NCI-H2227 (cell line): ENCODE measurements around the gene UNC5B.
A peak's percentile ranks its signal among the peaks of the same experiment; 100 is the strongest.

ENCODE experiments used
- DNase-seq: peaks from one replicate; lab custom pipeline; 2025; ENCODE audit not compliant: unreplicated experiment; lab: John Stamatoyannopoulos, UW

The UNC5B gene

DNA sequence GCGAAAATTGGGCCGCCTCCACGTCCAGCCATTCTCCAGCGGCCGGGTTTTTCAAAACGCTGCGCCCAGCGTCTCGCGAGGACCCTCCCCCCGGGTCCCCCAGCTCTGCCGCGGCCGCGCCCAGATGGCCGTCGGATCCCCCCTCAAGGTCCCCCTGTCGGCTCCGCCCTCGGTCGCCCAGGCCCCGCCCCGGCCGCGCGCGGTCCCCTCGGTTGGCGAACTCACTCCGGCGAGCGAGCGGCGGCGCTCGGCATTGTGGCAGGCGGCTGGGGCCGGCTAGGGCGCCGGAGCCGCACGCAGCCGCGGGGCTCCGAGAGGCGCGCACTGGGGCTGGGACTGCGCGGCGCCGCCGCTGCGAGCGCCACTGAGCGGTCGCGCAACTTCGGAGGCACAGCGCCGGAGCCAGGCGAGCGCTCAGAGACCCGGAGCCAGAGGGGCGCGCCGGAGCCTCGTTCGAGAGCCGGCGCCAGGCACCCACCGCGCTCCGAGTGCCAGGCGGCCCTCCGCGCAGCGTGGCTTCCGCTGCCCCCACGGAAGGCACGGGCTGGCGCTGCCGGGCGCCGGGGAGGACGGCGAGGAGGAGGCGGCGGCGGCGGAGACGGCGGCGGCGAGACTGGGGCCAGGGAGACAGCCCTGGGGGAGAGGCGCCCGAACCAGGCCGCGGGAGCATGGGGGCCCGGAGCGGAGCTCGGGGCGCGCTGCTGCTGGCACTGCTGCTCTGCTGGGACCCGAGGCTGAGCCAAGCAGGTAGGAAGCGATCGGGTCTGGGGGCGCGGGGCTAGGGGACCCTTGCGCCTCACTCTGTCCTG is at the start of gene UNC5B:
UNC5B (plus strand) TSS at position 253 of the 809 bp plus-strand sequence; CDS start at position 669, 416 bp downstream.
- peak; percentile 93 for DNase-seq

- DNase-seq: no peak
These were observed 38.9 kb upstream of the UNC5B start for GRCh38 chr10:71173466-71173865.

- no peak for DNase-seq
These were observed 35.7 kb upstream of the UNC5B start for GRCh38 chr10:71176661-71177060.

DNA sequence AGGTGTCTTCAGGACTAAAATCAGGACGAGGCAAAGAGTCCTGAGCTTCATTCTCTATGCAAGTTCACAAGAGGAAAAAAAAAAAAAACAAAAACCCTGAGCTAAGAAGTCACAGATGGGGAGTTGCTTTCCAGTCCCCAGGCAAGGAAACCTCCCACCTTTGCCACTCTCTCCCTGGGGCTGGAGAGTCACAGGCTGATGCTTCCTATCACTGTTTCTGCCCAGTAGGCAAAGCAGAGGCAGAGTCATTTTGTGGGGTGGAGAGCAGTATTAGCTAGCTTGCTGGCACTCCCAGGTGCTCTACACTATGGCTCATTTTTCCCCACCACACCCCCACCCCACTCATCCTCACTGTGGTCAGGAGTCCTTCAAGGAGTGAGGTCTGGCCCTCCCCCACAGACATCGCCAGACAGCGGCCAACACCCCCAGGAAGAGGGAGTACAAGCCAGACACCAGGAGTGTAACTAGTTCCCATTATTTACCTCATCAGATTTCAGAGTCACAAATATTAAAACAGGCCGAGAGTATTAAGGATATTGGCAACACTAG is 34.6 kb upstream of the UNC5B start:
- no peak for DNase-seq

DNA sequence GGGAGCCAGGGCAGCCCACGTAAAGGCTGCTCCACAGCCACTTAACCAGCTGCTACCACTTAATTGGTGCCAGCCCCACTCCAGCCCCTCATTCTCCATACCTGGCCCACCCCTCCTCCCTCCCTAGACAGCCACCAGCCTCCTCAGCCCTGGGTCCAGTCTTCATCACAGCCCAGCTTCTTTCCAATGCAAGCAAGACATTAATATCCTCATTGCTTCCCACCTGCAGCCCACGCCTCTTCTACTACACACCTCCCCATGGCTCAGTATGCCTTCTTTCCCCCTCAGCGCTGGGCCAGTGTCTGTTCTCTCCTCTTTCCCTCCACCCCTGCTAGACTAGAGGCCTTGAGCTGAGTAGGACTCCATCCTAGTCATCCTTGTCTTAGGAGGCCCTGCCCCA is 33.5 kb upstream of the UNC5B start:
- DNase-seq: peak; percentile 9

- DNase-seq: no peak
These were observed 33.0 kb upstream of the UNC5B start for GRCh38 chr10:71179382-71179781.

- DNase-seq: no peak
These were observed 27.9 kb upstream of the UNC5B start for GRCh38 chr10:71184421-71184820.

GRCh38 chr10:71185209-71185608 is 27.2 kb upstream of the UNC5B start:
- no peak for DNase-seq

DNA sequence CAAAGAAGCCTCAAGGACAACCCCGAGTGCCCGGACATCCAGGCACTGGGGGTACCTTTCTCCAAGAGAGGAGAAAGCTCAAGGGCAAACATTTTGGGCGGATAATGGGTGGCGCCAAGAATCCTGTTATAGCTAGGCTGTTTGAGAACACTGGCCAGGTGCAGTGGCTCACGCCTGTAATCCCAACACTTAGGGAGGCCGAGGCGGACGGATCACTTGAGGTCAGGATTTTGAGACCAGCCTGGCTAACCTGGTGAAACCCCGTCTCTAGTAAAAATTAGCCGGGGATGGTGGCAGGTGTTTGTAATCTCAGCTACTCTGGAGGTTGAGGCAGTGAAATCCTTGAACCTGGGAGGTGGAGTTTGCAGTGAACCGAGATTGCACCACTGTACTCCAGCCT is 25.2 kb upstream of the UNC5B start:
- no peak for DNase-seq

DNA sequence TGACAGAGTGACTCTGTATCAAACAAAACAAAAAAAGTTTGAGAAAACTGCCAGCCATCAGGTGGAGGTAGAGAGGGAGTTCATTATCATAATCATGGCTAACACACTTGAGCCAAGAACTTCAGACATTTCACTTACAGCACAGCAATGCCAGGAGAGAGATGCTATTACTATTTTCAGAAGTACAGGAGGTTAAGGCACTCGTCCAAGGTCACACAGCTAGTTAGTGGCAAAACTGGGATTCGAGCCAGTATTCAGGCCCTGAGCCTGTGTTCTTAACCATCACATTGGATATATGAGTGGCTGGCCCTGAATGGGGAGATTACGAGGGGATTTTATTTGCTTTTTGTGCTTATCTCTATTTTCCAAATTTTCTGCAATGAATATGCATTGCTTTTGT is 24.8 kb upstream of the UNC5B start:
- DNase-seq: no peak

DNA sequence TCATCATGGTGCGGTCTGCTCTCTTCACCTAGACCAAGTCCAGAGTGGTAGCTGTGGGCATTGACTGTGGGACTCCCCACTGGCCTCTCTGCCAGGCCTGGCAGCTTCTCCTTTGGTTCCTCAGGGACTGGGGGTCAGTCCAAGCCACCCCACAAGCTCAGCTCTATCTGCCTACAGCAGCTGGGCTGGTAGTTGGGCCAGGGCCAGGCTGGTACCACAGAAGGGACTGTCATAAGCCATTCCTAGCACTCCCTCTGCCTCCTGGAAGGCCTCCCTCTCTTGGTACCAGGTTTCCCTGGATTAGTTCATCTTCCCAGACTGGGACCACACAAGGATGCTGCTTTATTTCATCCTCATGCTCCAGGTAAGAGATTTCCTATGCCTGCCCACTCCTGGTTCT is 24.2 kb upstream of the UNC5B start:
- DNase-seq: no peak

DNA sequence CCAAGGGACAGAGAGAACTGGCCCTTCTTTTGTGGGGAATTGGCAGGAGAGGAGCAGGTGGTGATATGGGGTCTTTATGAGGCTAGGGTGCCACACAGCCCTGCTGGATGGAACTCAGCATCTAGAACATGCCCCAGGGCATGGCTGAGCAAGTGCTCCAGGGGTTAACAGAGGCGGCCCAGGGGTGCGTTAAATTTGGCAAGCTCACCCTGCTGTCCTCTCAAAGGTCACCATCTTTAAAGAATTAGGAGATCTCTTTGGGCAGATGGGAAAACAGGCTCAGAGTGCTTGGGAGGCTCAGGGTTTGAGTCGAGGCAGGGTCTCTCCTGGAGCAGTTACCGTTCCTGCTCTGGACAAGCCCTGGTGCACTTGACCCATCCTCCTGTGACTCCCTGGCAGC is 21.4 kb upstream of the UNC5B start:
- no peak for DNase-seq

GRCh38 chr10:71191551-71192076 is 20.8 kb upstream of the UNC5B start:
- DNase-seq: peak; percentile 77

DNA sequence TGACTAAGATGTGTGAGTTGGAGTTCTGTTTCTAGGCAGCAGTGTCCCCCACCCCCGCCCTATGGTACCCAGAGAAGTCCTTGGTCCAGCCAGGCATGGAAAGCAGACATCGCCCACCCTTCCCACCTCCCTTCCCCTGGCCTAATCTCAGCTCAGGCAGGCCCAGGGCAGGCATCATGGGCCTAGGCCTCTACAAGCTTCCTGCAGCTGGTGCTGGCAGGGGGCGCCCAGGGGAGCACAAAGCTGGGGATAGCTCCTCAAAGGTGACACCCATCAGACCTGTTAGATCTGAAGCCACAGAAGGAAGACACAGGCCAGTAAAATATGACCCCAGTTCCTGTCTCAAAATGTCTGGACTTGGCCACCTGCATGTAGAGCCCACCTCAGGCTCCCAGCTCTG is 18.9 kb upstream of the UNC5B start:
- DNase-seq: no peak

DNA sequence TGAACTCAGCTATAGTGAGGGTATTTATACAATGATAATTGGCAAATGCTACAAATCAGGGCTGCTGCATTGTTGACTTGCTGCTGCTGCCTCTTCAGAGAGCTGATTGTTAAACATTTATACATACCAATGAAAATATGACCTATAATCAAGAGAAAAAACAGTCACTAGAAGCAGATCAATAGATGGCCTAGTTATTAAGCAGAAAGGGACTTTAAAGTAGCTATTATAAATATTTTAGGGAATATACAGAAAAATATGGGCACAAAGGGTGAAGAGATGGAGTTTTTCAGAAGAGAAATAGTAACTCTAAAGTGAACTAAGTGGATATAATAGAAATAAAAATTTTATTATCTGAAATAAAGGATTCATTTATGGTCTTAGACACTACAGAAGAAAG is 14.4 kb upstream of the UNC5B start:
- DNase-seq: no peak

- DNase-seq: no peak
These were observed 10.5 kb upstream of the UNC5B start for GRCh38 chr10:71201849-71202248.

- no peak for DNase-seq
These were observed 10.1 kb upstream of the UNC5B start for GRCh38 chr10:71202314-71202713.

GRCh38 chr10:71203124-71203523 is 9.2 kb upstream of the UNC5B start:
- DNase-seq: no peak

- DNase-seq: no peak
These were observed 8.7 kb upstream of the UNC5B start for GRCh38 chr10:71203716-71204115.

- DNase-seq: no peak
These were observed 7.6 kb upstream of the UNC5B start for GRCh38 chr10:71204746-71205145.

- DNase-seq: no peak
These were observed 6.9 kb upstream of the UNC5B start for GRCh38 chr10:71205468-71205867.

DNA sequence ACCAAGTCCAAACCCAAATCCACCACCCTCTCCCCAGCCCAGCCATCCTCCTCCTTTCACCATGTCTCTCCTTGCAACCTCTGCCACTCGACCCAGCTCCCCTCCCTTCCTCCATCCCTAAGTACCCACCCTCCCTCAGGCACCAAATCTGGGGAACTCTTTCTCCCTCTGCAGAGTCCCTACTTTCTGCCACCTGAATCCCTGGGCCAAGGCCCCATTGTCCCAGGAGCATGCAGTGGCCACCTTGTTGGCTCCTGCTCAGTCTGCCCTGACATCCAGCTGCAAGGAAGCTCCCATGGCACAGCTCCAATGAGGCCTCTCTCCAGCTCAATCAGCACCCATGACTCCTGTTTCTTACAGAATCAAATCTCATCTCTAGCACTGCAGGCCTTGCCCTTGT is 5.5 kb upstream of the UNC5B start:
- DNase-seq: no peak

DNA sequence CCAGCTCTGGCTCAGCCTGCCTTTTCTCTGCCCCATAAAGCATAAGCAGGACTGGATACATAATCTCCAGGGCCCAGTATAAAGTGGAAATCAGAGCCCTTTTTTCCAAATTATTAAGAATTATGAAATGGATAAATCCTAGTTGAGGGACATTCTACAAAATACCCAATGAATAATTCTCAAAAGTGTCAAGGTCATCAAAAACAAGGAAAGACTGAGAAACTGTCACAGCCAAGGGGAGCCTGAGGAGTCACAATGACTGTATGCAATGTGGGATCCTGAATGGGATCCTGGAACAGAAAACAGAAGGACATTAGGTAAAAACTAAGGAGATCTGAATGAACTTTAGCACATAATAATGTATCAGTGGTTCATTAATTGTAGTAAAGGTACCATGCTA is 4.8 kb upstream of the UNC5B start:
- no peak for DNase-seq
